Measurements from ENCODE around the gene PPP2R3A. TPM values are rescaled to one million over a fixed set of nuclear protein-coding genes. Genes with fewer than 3 reads are reported as not detected.
A peak's percentile ranks its signal among the peaks of the same experiment; 100 is the strongest.

PPP2R3A gene
- total and polyA plus RNA-seq, 2 donors: 10.5 to 28.7 TPM

DNA sequence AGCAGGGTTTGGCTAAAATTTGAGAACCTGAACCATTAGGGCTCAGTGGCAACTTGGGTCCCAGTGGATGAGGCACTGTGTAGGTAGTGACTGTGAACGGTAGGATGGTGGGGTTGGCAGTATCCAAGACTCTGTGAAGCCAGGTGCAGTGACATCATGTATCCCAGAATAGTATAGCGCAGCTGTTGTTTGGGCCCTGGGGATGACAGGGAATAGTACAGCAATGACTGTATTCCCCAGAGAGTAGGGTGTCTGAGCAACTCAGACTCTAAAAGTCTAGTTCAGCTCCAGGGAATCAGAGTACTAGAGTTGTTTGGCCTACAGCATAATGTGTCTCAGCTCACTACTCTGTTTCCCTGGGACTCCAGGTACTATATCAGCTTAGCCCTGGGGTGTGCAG lies 20.7 kb upstream of the PPP2R3A start:
- no peak overlapping the region for H3K4me3 ChIP-seq (ENCODE audit: low read depth, low read length)
- 93% methylated on average over 2 of the region's 2 CpGs for WGBS

DNA sequence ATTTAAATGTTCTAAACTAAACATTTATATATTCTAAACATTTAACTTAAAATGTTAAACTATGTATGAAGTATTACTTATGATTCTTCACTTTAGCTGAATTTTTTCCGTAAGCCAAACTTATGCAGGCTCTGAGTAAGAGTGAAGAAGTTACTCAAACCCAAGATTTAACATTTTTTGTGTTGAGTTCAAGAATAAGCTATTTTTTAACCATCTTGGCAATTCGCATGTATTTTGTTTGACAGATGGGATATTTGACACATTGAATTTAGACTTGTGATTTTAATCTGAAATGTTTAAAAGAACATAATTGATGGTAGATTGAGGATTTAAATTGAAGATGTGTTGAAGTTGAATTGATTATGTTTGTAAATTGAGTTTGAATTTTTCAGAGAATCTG lies 14.6 kb upstream of the PPP2R3A start:
- H3K4me1 ChIP-seq (ENCODE audit: insufficient read depth): no peaks in the 10 kb centered on the region
- H3K27ac ChIP-seq (ENCODE audit: low read depth): no peak overlapping the region
- DNase-seq (ENCODE audit: extremely low spot score): no peak
- WGBS: 83% methylated on average over 2 of the region's 2 CpGs
- no peak overlapping the region for H3K4me3 ChIP-seq (ENCODE audit: low read depth, low read length)
- no peaks in the 10 kb centered on the region for H3K36me3 ChIP-seq (ENCODE audit: insufficient read depth)

More for the DNA sequence above, 20.7 kb upstream of the PPP2R3A start:
- no peaks in the 10 kb centered on the region for H3K4me1 ChIP-seq (ENCODE audit: insufficient read depth)
- H3K27ac ChIP-seq (ENCODE audit: low read depth): no peak overlapping the region
- DNase-seq (ENCODE audit: extremely low spot score): no peak
- no peaks in the 10 kb centered on the region for H3K36me3 ChIP-seq (ENCODE audit: insufficient read depth)

DNA sequence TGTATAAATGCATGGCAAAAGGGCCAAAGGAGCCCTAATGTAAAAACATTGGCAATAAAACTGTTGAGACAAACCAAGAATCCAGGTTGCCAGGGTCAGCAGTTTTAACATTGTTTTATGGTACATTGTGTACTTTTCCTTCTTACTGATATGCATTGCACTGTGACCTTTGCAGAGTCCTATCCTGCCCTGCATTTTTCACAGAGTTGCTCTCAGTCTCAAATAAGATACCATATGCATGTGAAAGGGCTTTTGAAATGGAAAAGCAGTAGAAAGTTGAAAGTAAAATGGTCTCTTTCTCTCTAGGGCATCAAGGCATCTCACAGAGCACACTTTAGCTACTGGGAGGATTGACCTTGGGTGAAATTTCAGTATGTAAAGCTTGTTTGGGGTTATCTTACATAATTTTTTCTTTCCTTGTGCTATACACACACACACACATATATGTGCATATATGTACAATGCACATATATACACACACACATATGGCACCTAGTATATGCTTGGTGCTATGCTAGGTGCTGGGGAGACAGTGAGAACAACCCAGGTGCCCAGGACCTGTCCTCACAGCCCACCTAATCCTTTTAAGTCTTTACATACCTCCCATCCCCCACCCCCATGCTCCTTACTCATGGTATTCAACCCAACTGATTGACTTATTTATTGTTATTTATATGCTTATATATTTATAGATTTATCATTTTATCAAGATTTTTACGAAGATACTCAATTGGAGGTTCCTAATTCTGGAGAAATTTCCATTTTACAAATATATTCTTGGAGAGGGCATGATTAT lies 1.2 kb upstream of the PPP2R3A start:
- no peaks in the 10 kb centered on the region for H3K36me3 ChIP-seq (ENCODE audit: insufficient read depth)
- H3K4me3 ChIP-seq (ENCODE audit: low read depth, low read length): no peak overlapping the region
- no peak for DNase-seq (ENCODE audit: extremely low spot score)
- no peak overlapping the region for H3K27ac ChIP-seq (ENCODE audit: low read depth)
- H3K4me1 ChIP-seq (ENCODE audit: insufficient read depth): no peaks in the 10 kb centered on the region
- 70% methylated on average over 1 of the region's 1 CpG for WGBS

DNA sequence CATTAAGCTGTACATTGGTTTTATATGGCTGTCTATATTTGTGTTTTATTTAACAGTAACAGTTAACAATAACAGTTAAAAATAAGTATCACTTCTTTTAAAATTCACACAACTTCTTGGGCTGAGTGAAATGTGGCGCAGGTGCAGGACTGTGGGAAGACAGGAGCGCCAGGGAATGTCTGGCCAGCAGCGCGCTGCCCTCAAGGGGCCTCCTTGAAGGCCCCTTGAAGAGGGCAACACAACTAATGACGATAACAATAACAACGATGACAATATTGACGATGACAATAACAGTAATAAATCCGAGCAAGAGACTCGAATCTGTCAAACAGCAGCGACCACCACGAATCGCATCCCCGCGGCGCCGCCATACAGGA lies 411 bp upstream of the PPP2R3A start:
- no peak overlapping the region for H3K27ac ChIP-seq (ENCODE audit: low read depth)
- 3% methylated on average over 16 of the region's 16 CpGs for WGBS
- peak overlapping the region; percentile 86 for H3K4me3 ChIP-seq (ENCODE audit: low read depth, low read length)
- no peaks in the 10 kb centered on the region for H3K4me1 ChIP-seq (ENCODE audit: insufficient read depth)
- no peaks in the 10 kb centered on the region for H3K36me3 ChIP-seq (ENCODE audit: insufficient read depth)
- no peak for DNase-seq (ENCODE audit: extremely low spot score)

DNA sequence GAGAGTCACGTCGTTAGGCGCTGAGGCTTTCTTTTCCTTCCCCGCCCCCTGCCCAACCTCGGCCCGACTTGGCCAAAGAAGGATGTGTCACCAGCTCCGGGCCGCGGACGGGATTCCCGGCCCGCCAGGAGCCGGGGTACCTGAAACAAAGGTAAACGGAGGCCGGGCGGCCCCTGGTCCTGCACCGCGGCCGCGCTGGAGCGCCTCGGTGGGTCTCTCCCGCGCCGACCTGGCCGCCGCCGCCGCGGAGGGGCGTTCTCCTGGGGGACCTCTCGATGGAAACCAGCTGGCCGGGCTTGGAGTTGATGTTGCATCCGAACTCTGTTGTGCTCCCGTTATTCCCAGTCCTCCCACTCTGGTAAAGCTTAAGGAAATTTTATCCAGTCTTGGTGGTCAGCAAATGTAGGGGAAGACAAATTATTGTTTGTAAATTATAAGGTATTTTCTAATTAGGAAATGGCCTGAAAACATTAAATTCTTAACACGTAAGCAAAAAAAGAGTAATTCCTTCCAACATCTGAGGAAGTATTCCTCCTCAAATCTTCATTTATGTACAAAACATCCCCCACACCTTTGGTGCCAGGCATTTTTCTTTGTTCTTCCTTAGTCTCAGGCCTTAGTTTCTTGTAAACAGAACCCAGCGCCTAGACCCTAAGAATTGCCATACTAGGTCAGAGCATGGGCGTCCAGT lies 888 bp downstream of the PPP2R3A start:
- peak overlapping the region; percentile 86 for H3K4me3 ChIP-seq (ENCODE audit: low read depth, low read length)
- no peaks in the 10 kb centered on the region for H3K36me3 ChIP-seq (ENCODE audit: insufficient read depth)
- H3K27ac ChIP-seq (ENCODE audit: low read depth): peak overlapping the region; percentile 89
- H3K4me1 ChIP-seq (ENCODE audit: insufficient read depth): no peaks in the 10 kb centered on the region
- DNase-seq (ENCODE audit: extremely low spot score): peak; percentile 29
- WGBS: 3% methylated on average over 38 of the region's 38 CpGs

DNA sequence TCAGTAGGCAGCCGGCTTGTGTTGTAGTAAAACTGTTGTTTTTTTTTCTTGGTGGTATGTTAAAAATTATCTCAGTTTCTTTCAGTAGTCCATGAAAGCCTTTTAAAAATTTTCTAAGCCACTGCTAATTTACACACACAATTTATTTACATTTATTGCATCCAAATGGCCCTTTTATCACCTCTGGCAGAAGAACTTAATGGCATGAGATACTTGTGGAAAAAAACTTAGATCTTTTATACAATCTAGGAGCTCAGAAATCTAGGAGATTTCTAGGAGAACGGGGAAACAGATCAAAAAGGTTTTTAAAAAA lies 1.4 kb downstream of the PPP2R3A start:
- 41% methylated on average over 2 of the region's 2 CpGs for WGBS

DNA sequence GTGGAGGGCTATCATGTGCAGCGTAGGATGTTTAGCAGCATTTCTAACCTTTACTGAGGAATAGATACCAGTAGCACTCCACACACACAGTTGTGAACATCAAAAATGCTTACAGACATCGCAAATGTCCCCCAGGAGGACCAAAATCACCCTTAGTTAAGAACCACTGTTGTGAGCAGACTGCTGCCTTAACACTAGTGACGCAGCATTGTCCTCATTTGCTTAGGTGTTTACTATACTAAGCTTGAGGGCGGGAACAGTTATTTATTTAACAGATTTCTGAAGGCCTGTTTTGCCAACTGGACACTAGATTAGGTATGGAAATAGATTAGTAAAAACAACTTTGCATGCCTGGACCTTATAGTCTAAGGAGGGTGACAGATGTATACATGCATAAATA lies 2.3 kb downstream of the PPP2R3A start:
- Histone ChIP-seq H3K27ac (ENCODE audit: low read depth) (no peak overlapping the region), H3K36me3 (ENCODE audit: insufficient read depth) (no peaks in the 10 kb centered on the region), H3K4me1 (ENCODE audit: insufficient read depth) (no peaks in the 10 kb centered on the region), H3K4me3 (ENCODE audit: low read depth, low read length) (no peak overlapping the region)
- WGBS: 82% methylated on average over 4 of the region's 4 CpGs
- DNase-seq (ENCODE audit: extremely low spot score): no peak

More for the DNA sequence above, 1.4 kb downstream of the PPP2R3A start:
- H3K27ac ChIP-seq (ENCODE audit: low read depth): no peak overlapping the region
- no peak for DNase-seq (ENCODE audit: extremely low spot score)
- H3K36me3 ChIP-seq (ENCODE audit: insufficient read depth): no peaks in the 10 kb centered on the region
- peak overlapping the region; percentile 86 for H3K4me3 ChIP-seq (ENCODE audit: low read depth, low read length)
- H3K4me1 ChIP-seq (ENCODE audit: insufficient read depth): no peaks in the 10 kb centered on the region

DNA sequence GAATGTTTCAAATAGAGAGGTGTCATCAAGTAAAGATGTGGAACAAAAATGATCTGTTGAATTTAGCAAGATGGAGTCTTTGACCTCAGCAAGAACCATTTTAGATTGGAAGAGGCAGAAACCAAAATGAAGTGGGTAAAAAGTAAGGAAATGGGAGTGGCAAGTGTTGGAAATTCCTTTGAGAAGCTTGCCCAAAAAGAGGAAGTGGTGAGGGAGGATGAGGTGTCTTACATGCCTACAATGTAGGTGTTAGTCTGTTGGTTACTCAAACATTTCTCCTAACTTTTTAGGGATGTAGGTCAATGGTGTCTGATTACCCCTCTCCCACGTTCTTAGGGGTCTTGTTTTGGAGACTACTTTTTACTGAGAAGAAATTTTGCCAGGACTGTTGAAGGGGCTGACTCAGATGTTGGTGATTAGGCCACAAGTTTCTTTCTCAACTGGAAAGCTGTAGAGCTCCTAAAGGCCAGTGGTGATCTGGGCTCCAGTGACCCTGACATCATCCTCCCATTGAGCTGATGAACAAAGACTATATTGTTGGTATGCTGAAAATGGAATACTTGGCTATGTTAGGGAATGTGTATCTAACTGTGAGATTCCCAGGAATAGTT lies 5.1 kb downstream of the PPP2R3A start:
- 83% methylated on average over 1 of the region's 1 CpG for WGBS
- DNase-seq (ENCODE audit: extremely low spot score): no peak
- Histone ChIP-seq H3K4me3 (ENCODE audit: low read depth, low read length) (no peak overlapping the region), H3K4me1 (ENCODE audit: insufficient read depth) (no peaks in the 10 kb centered on the region), H3K27ac (ENCODE audit: low read depth) (no peak overlapping the region), H3K36me3 (ENCODE audit: insufficient read depth) (no peaks in the 10 kb centered on the region)

DNA sequence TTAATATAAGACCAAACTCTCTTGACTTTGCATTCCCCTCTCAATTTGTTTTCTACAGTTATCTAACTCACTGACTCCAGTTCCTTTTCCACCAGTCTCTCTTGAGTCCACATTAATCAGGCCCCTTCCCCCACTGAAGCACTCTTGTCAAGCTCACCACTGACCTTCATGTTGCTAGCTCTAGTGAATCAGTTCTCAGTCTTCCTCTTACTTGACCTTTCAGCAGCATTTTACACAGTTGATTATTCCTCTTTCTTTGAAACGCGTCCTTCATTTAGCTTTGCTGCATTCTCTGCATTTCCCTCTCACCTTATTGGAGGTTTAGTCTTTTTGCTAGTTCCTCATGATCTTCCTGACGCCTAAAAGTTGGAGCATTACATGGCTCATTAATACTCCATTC lies 8.3 kb downstream of the PPP2R3A start:
- 92% methylated on average over 3 of the region's 3 CpGs for WGBS
- Histone ChIP-seq H3K4me1 (ENCODE audit: insufficient read depth) (no peaks in the 10 kb centered on the region), H3K27ac (ENCODE audit: low read depth) (no peak overlapping the region), H3K36me3 (ENCODE audit: insufficient read depth) (no peaks in the 10 kb centered on the region), H3K4me3 (ENCODE audit: low read depth, low read length) (no peak overlapping the region)
- DNase-seq (ENCODE audit: extremely low spot score): no peak

DNA sequence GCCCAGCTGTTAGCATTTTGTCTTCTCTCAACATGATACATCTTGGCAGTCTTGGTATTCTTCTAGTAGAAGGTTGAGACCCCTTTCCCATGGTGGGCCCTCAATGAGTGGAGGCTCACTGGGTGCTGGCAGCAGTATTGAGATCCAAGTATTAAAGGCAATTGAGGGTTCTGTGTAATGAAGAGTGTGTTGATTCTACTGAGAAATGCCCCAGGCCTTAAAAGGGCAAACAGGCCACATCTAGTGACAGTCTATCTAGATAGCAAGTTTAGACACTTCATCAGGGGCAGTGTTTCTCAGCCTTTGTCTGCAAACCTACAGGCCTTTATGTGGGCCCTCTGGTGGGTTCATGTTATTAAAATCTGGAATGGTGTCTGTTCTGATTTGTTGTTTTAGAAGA lies 9.5 kb downstream of the PPP2R3A start:
- Histone ChIP-seq H3K27ac (ENCODE audit: low read depth) (no peak overlapping the region), H3K36me3 (ENCODE audit: insufficient read depth) (no peaks in the 10 kb centered on the region), H3K4me3 (ENCODE audit: low read depth, low read length) (no peak overlapping the region), H3K4me1 (ENCODE audit: insufficient read depth) (no peaks in the 10 kb centered on the region)
- no peak for DNase-seq (ENCODE audit: extremely low spot score)

DNA sequence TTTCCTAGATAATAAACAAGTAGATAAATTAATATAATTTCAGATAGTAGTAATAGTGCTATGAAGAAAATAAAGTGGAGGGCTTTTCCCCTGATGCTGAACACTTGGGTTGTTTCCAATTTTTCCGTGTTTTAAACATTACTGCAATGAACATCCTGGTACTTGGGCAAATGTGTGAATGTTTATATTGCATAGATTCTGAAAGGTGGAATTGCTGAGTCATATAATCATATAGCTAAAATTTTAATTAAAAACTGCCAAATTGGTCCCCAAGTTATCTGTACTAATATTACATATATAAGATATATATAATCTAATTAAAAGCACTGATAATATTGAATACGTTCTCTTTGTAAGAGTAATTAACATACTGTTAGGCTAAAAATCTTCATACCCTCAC lies 10.0 kb downstream of the PPP2R3A start:
- no peak for DNase-seq (ENCODE audit: extremely low spot score)
- H3K4me1 ChIP-seq (ENCODE audit: insufficient read depth): no peaks in the 10 kb centered on the region
- no peak overlapping the region for H3K27ac ChIP-seq (ENCODE audit: low read depth)

DNA sequence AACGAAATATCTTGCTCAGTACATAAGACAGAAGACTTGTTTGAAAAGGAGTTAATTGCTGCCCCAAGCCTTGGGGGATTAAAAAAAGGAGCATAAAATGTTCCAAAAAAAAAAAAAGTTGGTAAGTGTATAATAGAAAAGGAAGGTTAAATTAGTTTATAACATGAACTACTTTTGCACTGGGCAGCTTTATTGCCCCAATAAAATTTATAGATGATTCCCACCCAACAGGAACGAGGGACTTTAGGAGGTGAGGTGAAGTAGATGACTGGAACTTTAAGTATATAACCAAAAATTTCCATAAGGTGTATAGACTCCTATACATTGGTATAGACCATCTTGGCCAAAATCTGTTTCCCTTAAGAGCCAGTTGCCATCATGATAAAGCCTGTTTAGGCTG lies 14.8 kb downstream of the PPP2R3A start:
- Histone ChIP-seq H3K27ac (ENCODE audit: low read depth) (no peak overlapping the region), H3K4me1 (ENCODE audit: insufficient read depth) (no peaks in the 10 kb centered on the region), H3K36me3 (ENCODE audit: insufficient read depth) (no peaks in the 10 kb centered on the region), H3K4me3 (ENCODE audit: low read depth, low read length) (no peak overlapping the region)
- DNase-seq (ENCODE audit: extremely low spot score): no peak
- 77% methylated on average over 2 of the region's 2 CpGs for WGBS

More for the DNA sequence above, 10.0 kb downstream of the PPP2R3A start:
- WGBS: 48% methylated on average over 2 of the region's 2 CpGs
- Histone ChIP-seq H3K4me3 (ENCODE audit: low read depth, low read length) (no peak overlapping the region), H3K36me3 (ENCODE audit: insufficient read depth) (no peaks in the 10 kb centered on the region)

DNA sequence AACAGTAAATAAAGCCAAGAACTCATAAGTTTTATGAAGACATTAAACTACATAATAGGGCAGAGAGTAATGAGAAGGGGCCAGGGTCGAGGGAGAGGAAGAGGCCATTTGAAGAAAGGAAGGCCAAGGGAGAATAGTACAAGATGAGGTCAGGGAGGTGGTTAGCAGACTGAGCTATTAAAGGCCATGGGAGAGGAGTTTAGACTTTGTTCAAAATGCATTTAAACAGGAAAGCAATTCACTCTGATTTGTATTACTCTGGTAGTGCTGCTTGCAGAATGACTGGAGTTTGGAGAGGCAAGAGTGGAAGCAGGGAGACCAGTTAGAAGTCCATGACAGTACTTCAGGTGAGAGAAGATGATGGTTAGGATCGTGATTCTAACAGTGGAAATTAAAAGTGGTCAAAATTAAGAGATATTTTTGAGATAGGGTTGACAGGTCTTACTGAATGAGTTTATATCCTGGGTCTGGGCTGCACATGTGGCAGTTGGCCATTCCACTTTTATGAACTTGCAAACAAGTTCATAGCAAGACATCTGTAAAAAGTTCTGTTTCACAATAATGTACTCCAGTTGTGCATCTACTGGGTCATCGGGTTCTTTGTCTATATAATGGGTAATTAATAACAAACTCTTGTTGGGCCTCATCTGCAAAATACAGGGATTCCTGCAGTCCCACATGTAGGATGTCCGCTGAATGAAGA lies 16.3 kb downstream of the PPP2R3A start:
- Histone ChIP-seq H3K4me3 (ENCODE audit: low read depth, low read length) (no peak overlapping the region), H3K4me1 (ENCODE audit: insufficient read depth) (no peaks in the 10 kb centered on the region), H3K27ac (ENCODE audit: low read depth) (no peak overlapping the region), H3K36me3 (ENCODE audit: insufficient read depth) (no peaks in the 10 kb centered on the region)
- 88% methylated on average over 4 of the region's 4 CpGs for WGBS
- no peak for DNase-seq (ENCODE audit: extremely low spot score)

DNA sequence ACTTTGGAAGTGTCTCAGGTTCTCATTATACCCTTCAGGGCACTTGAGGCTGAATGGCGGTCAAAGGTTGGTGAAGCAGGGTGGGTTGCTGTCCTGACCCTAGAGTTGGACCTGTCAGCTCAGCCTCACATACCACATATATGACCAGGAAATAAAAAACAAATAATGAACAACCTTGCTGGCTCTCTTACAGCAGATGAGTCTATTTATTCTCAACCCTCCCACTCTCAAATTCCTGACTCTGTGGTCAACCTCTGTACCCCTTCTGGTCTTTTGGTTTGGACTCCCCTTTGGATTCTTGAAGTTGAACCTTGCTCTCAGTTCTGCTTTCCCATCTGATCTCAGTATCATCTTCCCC lies 16.9 kb downstream of the PPP2R3A start:
- Histone ChIP-seq H3K36me3 (ENCODE audit: insufficient read depth) (no peaks in the 10 kb centered on the region), H3K4me1 (ENCODE audit: insufficient read depth) (no peaks in the 10 kb centered on the region), H3K27ac (ENCODE audit: low read depth) (no peak overlapping the region), H3K4me3 (ENCODE audit: low read depth, low read length) (no peak overlapping the region)
- DNase-seq (ENCODE audit: extremely low spot score): no peak
- 98% methylated on average over 1 of the region's 1 CpG for WGBS
